Gastroesophageal sphincter (tissue), 4 donors: ENCODE data around the gene TBC1D22B. TPM values are rescaled to one million over a fixed set of nuclear protein-coding genes. Genes with fewer than 3 reads are reported as not detected.

Experiments used
- ATAC-seq: fragments of 150-250 bp; one replicate; pipeline ENCODE4 v1.9.1; 2016; ENCODE audit warnings: mild to moderate bottlenecking, moderate library complexity
- H3K27ac ChIP-seq, 4 donors: fragments of 200-600 bp; sonication (generic) in 3 of 4; 1 replicate in 3 of 4; 2 replicates in 1 of 4; pipeline ENCODE4 v1.5.1; 2016 to 2019
- H3K27me3 ChIP-seq: fragments of 200-600 bp; sonication (generic); one replicate; pipeline ENCODE4 v1.5.1; 2019
- H3K36me3 ChIP-seq, 2 donors: fragments of 200-600 bp; sonication (generic); one replicate each; pipeline ENCODE4 v1.5.1; 2019; ENCODE audit warnings: control low read depth in 1 of 2
- H3K4me1 ChIP-seq, 3 donors: fragments of 200-600 bp; sonication (generic); 1 replicate in 2 of 3; 2 replicates in 1 of 3; pipeline ENCODE4 v1.5.1; 2016 to 2019; ENCODE audit warnings: control low read depth in 2 of 3
- H3K4me3 ChIP-seq, 2 donors: fragments of 200-600 bp; sonication (generic); one replicate each; pipeline ENCODE4 v1.5.1; 2019; ENCODE audit warnings: mild to moderate bottlenecking in 1 of 2, moderate library complexity in 1 of 2
- H3K9me3 ChIP-seq, 3 donors: fragments of 200-600 bp; sonication (generic); one replicate each; pipeline ENCODE4 v1.5.1; 2017 to 2019; ENCODE audit warnings: control low read depth in 2 of 3
- EP300 ChIP-seq: sonication (generic); formaldehyde crosslinking; IDR thresholded peaks from one replicate; pipeline ENCODE4 v1.6.1; 2017; ENCODE audit warnings: antibody characterized with exemption, mild to moderate bottlenecking
- POLR2A ChIP-seq, 2 donors: fragments of 450-650 bp; IDR thresholded peaks; one replicate each; pipeline ENCODE4 v1.6.1; 2017; ENCODE audit warnings: antibody characterized with exemption in 2 of 2, mild to moderate bottlenecking in 2 of 2, moderate library complexity in 1 of 2
- POLR2AphosphoS5 ChIP-seq: sonication (generic); formaldehyde crosslinking; IDR thresholded peaks from one replicate; pipeline ENCODE4 v1.6.1; 2017; ENCODE audit warnings: antibody characterized with exemption
- WGBS, 2 donors: methylation state at CpG; one replicate each; pipeline ENCODE4 v1.1.5; 2018; ENCODE audit warnings: low coverage in 1 of 2; 5-methylcytosine and 5-hydroxymethylcytosine counted together
- total RNA-seq, 4 donors: library from RNA; depleted of rRNA; stranded (reverse); fragments of >200 nt; gene quantifications; one replicate each; pipeline ENCODE4 v1.1.0, GENCODE V29; 2016
- TF ChIP-seq, protein P1 (sequence below), 4 experiments: fragments of 200-600 bp in 2 of 4; fragments of 450-650 bp in 2 of 4; sonication (generic) in 1 of 4; IDR thresholded peaks; one replicate each; pipeline ENCODE4 v1.5.1; 2017 to 2019; ENCODE audit warnings: antibody characterized with exemption in 4 of 4, mild to moderate bottlenecking in 2 of 4, moderate library complexity in 2 of 4

TBC1D22B gene
- total RNA-seq, 4 donors from 2014 or later: 5.0 to 9.2 (median 8.3) TPM

DNA sequence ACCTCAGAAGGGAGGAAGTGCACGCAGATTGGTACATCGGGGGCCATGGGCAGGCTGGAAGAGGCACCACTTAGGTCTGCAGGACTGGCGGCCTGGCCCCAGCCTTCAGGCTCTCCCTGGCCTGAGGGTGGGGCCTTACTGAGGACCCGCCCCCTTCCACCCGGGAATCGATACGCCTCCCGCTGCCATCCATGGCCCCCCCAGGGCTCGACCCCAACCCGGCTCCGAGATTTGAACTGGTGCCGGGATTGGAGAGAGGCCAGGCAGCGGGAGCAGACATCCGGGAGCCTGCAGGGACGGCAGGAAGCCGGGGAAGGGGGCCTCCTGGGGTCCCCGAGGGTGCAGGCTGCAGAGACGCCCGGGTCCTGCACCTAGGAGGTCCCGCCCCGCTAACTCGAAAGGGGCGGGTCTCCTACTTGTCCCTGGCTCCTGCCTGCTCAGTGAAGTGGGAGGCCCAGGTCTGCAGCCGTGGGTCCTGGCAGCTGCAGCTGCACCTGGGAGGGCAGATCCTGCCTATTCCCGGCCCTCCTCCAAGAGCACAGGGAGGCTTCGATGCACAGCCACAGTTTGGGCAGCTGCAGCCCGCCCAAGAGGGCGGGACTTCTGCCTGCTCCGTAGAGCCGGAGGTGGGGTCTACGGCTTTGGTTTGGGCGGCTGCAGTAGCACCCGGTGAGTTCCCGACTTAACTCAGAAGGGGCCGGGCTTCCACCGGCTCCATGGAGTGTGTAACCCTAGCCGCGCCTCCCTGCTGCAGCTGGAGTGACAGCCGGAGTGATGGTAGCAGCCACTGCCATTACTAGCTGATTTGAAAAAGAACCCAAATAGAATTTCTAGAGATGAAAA lies 35.2 kb upstream of the TBC1D22B start:
- WGBS, 2 donors: 0% methylated on average over 2 of the region's 39 CpGs; no CpG with 5 or more reads in 1 of the 2 donors
- H3K4me3 ChIP-seq: peak overlapping the region; percentile 46 to 67
- no peaks in the 10 kb centered on the region for H3K36me3 ChIP-seq
- TF ChIP-seq, protein P1, sequence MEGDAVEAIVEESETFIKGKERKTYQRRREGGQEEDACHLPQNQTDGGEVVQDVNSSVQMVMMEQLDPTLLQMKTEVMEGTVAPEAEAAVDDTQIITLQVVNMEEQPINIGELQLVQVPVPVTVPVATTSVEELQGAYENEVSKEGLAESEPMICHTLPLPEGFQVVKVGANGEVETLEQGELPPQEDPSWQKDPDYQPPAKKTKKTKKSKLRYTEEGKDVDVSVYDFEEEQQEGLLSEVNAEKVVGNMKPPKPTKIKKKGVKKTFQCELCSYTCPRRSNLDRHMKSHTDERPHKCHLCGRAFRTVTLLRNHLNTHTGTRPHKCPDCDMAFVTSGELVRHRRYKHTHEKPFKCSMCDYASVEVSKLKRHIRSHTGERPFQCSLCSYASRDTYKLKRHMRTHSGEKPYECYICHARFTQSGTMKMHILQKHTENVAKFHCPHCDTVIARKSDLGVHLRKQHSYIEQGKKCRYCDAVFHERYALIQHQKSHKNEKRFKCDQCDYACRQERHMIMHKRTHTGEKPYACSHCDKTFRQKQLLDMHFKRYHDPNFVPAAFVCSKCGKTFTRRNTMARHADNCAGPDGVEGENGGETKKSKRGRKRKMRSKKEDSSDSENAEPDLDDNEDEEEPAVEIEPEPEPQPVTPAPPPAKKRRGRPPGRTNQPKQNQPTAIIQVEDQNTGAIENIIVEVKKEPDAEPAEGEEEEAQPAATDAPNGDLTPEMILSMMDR (IDR thresholded peaks at IDR 0.05): peak in 1 of 4 experiments; percentile 6
- TF ChIP-seq POLR2AphosphoS5: no peak
- ATAC-seq: peak; percentile 92
- peaks cover 0 to 17% (median 5%) of the 10 kb centered on the region in 3 donors for H3K4me1 ChIP-seq
- H3K27me3 ChIP-seq: no peaks in the 10 kb centered on the region
- H3K9me3 ChIP-seq: no peaks in the 10 kb centered on the region
- peak overlapping the region in 1 of 4 donors; percentile 61 for H3K27ac ChIP-seq

DNA sequence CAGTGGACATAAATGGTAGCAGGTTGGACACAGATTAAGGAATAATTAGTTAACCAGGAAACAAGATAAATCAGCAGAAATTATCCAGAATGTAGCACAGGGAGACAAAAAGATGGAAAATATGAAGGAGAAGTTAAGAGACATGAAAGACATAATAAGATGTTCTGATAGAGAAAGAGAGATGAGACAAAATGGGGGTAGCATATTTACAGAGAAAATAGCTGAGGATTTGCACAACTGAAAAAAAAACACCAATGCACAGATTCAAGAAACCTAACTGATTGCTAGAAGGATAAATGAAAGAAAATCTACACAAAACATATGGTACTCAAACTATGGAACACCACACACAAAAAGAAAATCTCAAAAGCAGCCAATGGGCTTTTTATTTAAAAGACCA lies 34.6 kb upstream of the TBC1D22B start:
- no peaks in the 10 kb centered on the region for H3K36me3 ChIP-seq
- H3K4me1 ChIP-seq: peaks cover 0 to 17% (median 5%) of the 10 kb centered on the region in 3 donors
- H3K9me3 ChIP-seq: no peaks in the 10 kb centered on the region
- H3K4me3 ChIP-seq: peak overlapping the region in 1 of 2 donors; percentile 67
- H3K27ac ChIP-seq: peak overlapping the region in 1 of 4 donors; percentile 61
- H3K27me3 ChIP-seq: no peaks in the 10 kb centered on the region
- no peak for TF ChIP-seq POLR2A (IDR thresholded peaks at IDR 0.05)
- TF ChIP-seq, protein P1 (IDR thresholded peaks at IDR 0.05): no peak
- no peak for TF ChIP-seq POLR2AphosphoS5
- TF ChIP-seq EP300: no peak
- ATAC-seq: no peak

DNA sequence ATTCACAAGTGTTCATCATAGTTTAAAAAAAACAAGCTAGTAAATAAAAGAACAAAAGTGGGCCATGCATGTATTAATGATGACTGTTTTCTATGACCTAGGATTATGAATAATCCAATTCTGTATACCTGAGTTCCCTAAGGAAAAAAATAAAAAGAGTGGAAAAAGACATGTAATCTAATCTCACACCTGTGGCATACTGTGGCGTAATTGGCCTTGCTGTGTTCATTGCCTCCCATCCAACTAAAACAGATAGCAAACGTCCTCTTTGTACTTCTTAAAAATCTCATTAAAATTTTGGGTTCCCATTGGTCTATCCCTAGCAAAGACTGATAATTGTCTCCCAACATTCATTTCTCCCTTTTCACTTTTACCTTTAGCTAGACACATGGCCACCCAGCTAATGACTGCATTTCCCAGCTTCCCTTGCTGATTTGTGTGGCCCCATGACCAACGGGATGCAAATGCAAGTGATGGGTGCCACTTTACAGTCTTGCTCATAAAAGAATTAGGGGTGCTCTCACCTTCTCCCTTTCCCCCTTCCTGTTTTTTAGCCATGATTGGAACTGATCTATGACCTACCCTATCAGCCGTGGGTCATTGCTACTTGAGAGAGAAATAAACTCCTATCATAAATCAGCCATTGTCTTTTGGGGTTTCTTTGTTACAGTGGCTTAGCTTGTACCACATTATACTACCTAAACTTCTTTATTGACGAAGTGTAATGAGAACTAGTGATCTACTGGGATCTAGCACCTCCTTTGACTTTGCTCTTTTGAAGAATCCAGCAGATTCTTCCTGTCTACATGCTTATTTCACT lies 32.0 kb upstream of the TBC1D22B start:
- Histone ChIP-seq H3K4me3 (no peak overlapping the region), H3K27ac (no peak overlapping the region), H3K27me3 (no peaks in the 10 kb centered on the region), H3K4me1 (peaks cover 0 to 17% (median 5%) of the 10 kb centered on the region in 3 donors), H3K36me3 (no peaks in the 10 kb centered on the region), H3K9me3 (no peaks in the 10 kb centered on the region)
- 67 to 85% methylated on average over 4 to 5 of the region's 5 CpGs for WGBS, 2 donors
- TF ChIP-seq EP300 (no peak), POLR2A (IDR thresholded peaks at IDR 0.05) (no peak), POLR2AphosphoS5 (no peak)
- TF ChIP-seq, protein P1 (IDR thresholded peaks at IDR 0.05): no peak
- no peak for ATAC-seq

DNA sequence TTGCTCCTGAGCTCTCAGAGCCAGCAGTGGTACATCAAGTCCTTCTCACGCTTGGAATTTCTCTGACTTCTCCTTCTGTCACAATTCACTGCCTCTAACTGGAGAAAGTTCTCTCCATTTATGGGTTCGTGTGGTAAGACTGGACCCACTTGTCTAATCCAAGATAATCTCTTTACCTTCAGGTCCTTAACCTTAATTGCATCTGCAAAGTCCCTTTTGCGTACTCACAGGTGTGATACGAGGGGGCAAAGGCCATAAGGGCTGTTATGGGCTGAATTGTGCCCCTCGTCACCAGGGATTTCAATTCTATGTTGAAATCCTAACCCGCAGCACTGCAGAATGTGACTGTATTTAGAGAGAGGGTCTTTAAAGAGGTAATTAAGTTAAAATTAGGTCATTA lies 27.5 kb upstream of the TBC1D22B start:
- no peak for ATAC-seq
- TF ChIP-seq POLR2A (IDR thresholded peaks at IDR 0.05) (no peak), EP300 (no peak), POLR2AphosphoS5 (no peak)
- TF ChIP-seq, protein P1 (IDR thresholded peaks at IDR 0.05): no peak
- 86 to 92% methylated on average over 2 to 6 of the region's 6 CpGs for WGBS, 2 donors
- Histone ChIP-seq H3K4me1 (no peaks in the 10 kb centered on the region), H3K27me3 (no peaks in the 10 kb centered on the region), H3K27ac (no peak overlapping the region), H3K4me3 (no peak overlapping the region), H3K9me3 (no peaks in the 10 kb centered on the region), H3K36me3 (no peaks in the 10 kb centered on the region)
